K562 (cell line): Measurements from ENCODE around the gene GPATCH2L.

Experiments
- CBX3 ChIP-seq, 2 experiments: IDR thresholded peaks; 1 replicate in 1 of 2; 2 replicates in 1 of 2; pipeline ENCODE4 v1.6.1; 2012; ENCODE audit warnings: inconsistent platforms in 2 of 2, low read length in 2 of 2, borderline replicate concordance in 1 of 2, control low read depth in 1 of 2
- CCNT2 ChIP-seq: IDR thresholded peaks from 2 replicates; pipeline ENCODE4 v1.6.1; 2011; ENCODE audit warnings: borderline replicate concordance, low read depth, mild to moderate bottlenecking, moderate library complexity, mixed read lengths, low read length; ENCODE audit not compliant: insufficient read length; ENCODE audit errors: extremely low read depth
- CHCHD3 ChIP-seq: fragments of 250-450 bp; sonication (Bioruptor Pico); IDR thresholded peaks from 2 replicates; pipeline ENCODE4 v2.1.2; 2022; ENCODE audit warnings: mild to moderate bottlenecking
- HDAC2 ChIP-seq: fragments of 450-650 bp; IDR thresholded peaks from 2 replicates; pipeline ENCODE4 v1.6.1; 2016; ENCODE audit warnings: mild to moderate bottlenecking
- ZBTB8A ChIP-seq: fragments of 450-650 bp; IDR thresholded peaks from 2 replicates; pipeline ENCODE4 v1.6.1; 2018; ENCODE audit warnings: mild to moderate bottlenecking, moderate library complexity; ENCODE audit not compliant: partially characterized antibody
- ZFX ChIP-seq: sonication (generic); formaldehyde crosslinking; IDR thresholded peaks from 2 replicates; pipeline ENCODE4 v1.8.0; 2022; ENCODE audit warnings: mild to moderate bottlenecking, missing genetic modification reagents, moderate library complexity
- TF ChIP-seq, protein P1 (sequence below): fragments of 450-650 bp; IDR thresholded peaks from 2 replicates; pipeline ENCODE4 v1.6.1; 2016
- TF ChIP-seq, protein P2 (sequence below), 3 experiments: IDR thresholded peaks in 2 of 3; conservative IDR thresholded peaks in 1 of 3; 2 replicates each; pipeline ENCODE4 v1.5.1; 2011 to 2012; ENCODE audit warnings: low read length in 3 of 3, mild to moderate bottlenecking in 3 of 3, control low read depth in 2 of 3, improper control_type of control experiment in 1 of 3, inconsistent platforms in 1 of 3, low read depth in 1 of 3, mixed read lengths in 1 of 3, moderate library complexity in 1 of 3; ENCODE audit not compliant: insufficient read depth in 2 of 3
- TF ChIP-seq, protein P3 (sequence below): fragments of 250-450 bp; sonication (Bioruptor Pico); IDR thresholded peaks from 2 replicates; pipeline ENCODE4 v1.5.0; 2021; ENCODE audit warnings: mild to moderate bottlenecking, borderline replicate concordance

DNA sequence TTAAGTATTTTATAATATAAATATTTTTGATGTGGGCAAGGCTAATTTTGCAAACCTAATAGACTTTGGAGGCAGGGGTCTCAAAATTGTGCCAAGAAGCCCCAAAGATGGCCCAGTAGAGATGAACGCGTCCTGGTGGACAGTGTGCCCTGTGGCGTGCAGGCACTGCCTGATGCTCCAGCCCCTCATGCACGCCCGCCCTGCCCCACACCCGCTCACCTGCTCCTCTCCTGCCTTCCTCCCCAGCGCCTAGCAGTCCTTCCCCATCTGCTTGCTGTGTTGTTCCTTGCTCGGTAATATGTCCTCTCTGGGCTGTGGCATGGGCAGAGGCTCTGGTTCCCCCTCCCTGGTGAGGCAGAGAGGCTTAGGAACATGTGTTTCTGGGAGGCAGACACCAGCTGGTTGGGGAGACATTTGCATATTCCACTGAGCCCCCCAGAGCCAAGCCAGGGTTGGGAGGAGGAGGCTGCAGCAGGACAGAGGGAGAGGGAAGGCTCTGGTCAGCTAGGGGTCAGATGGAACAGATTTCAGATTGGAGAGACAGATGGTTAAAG lies 46.8 kb upstream of the GPATCH2L start:
- TF ChIP-seq CCNT2 = no peak
- TF ChIP-seq CHCHD3 (CRISPR knock-in tag) = no peak
- no peak for TF ChIP-seq HDAC2
- no peak for TF ChIP-seq ZBTB8A
- TF ChIP-seq, protein P1, sequence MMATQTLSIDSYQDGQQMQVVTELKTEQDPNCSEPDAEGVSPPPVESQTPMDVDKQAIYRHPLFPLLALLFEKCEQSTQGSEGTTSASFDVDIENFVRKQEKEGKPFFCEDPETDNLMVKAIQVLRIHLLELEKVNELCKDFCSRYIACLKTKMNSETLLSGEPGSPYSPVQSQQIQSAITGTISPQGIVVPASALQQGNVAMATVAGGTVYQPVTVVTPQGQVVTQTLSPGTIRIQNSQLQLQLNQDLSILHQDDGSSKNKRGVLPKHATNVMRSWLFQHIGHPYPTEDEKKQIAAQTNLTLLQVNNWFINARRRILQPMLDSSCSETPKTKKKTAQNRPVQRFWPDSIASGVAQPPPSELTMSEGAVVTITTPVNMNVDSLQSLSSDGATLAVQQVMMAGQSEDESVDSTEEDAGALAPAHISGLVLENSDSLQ = no peak
- TF ChIP-seq, protein P2, sequence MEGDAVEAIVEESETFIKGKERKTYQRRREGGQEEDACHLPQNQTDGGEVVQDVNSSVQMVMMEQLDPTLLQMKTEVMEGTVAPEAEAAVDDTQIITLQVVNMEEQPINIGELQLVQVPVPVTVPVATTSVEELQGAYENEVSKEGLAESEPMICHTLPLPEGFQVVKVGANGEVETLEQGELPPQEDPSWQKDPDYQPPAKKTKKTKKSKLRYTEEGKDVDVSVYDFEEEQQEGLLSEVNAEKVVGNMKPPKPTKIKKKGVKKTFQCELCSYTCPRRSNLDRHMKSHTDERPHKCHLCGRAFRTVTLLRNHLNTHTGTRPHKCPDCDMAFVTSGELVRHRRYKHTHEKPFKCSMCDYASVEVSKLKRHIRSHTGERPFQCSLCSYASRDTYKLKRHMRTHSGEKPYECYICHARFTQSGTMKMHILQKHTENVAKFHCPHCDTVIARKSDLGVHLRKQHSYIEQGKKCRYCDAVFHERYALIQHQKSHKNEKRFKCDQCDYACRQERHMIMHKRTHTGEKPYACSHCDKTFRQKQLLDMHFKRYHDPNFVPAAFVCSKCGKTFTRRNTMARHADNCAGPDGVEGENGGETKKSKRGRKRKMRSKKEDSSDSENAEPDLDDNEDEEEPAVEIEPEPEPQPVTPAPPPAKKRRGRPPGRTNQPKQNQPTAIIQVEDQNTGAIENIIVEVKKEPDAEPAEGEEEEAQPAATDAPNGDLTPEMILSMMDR (IDR thresholded peaks at IDR 0.05 in 2 of 3, conservative IDR thresholded peaks at IDR 0.05 in 1 of 3; ENCODE audit: insufficient read depth in 2 of 3, low read depth in 1 of 3, low read length in 3 of 3) = no peak
- TF ChIP-seq CBX3 (IDR thresholded peaks at IDR 0.05; ENCODE audit: borderline replicate concordance in 1 of 2, low read length in 2 of 2) = no peak
- TF ChIP-seq, protein P3, sequence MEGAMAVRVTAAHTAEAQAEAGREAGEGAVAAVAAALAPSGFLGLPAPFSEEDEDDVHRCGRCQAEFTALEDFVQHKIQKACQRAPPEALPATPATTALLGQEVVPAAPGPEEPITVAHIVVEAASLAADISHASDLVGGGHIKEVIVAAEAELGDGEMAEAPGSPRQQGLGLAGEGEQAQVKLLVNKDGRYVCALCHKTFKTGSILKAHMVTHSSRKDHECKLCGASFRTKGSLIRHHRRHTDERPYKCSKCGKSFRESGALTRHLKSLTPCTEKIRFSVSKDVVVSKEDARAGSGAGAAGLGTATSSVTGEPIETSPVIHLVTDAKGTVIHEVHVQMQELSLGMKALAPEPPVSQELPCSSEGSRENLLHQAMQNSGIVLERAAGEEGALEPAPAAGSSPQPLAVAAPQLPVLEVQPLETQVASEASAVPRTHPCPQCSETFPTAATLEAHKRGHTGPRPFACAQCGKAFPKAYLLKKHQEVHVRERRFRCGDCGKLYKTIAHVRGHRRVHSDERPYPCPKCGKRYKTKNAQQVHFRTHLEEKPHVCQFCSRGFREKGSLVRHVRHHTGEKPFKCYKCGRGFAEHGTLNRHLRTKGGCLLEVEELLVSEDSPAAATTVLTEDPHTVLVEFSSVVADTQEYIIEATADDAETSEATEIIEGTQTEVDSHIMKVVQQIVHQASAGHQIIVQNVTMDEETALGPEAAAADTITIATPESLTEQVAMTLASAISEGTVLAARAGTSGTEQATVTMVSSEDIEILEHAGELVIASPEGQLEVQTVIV = no peak
- no peak for TF ChIP-seq ZFX (CRISPR knock-in tag)
